OCI-LY3 (cell line): ENCODE data around the gene ATG10.

Source experiments
- H2AFZ ChIP-seq: fragments of 200-600, 300-600 bp; shearing (Covaris generic); 2 replicates; pipeline ENCODE4 v1.6.0; 2014; ENCODE audit warnings: antibody characterized with exemption, low read depth, low read length
- H3K27ac ChIP-seq: fragments of 200-600, 300-600 bp; sonication (generic); 2 replicates; pipeline ENCODE4 v1.5.1; 2014; ENCODE audit warnings: mild to moderate bottlenecking, low read length, moderate library complexity, mixed read lengths
- H3K27me3 ChIP-seq: fragments of 200-600, 300-600 bp; sonication (generic); 2 replicates; pipeline ENCODE4 v1.6.1; 2014; ENCODE audit warnings: low read depth, low read length, mixed read lengths
- H3K36me3 ChIP-seq: fragments of 200-600, 300-600 bp; sonication (generic); replicated peaks from 2 replicates; pipeline ENCODE3; 2014; ENCODE audit warnings: low read depth, low read length, mixed read lengths
- H3K4me1 ChIP-seq: fragments of 300-600, 200-600 bp; sonication (generic); 2 replicates; pipeline ENCODE4 v1.6.1; 2014; ENCODE audit warnings: low read length, mixed read lengths
- H3K4me2 ChIP-seq: fragments of 200-600, 300-600 bp; sonication (generic); 2 replicates; pipeline ENCODE4 v1.6.1; 2014; ENCODE audit warnings: low read length, mixed read lengths
- H3K4me3 ChIP-seq: fragments of 300-600, 200-600 bp; sonication (generic); 2 replicates; pipeline ENCODE4 v1.5.1; 2014; ENCODE audit warnings: antibody characterized with exemption, mild to moderate bottlenecking, low read length, moderate library complexity
- H3K79me2 ChIP-seq: fragments of 300-600, 200-600 bp; shearing (Covaris generic); 2 replicates; pipeline ENCODE4 v1.6.1; 2014; ENCODE audit warnings: mild to moderate bottlenecking, low read length, mixed read lengths
- H3K9ac ChIP-seq: fragments of 300-600, 200-600 bp; shearing (Covaris generic); 2 replicates; pipeline ENCODE4 v1.6.0; 2014; ENCODE audit warnings: mild to moderate bottlenecking, low read length, moderate library complexity
- H3K9me3 ChIP-seq: fragments of 200-600, 300-600 bp; shearing (Covaris generic); 2 replicates; pipeline ENCODE4 v1.6.1; 2014; ENCODE audit warnings: low read length, mixed read lengths; ENCODE audit not compliant: insufficient read depth
- H4K20me1 ChIP-seq: fragments of 200-600, 300-600 bp; sonication (generic); 2 replicates; pipeline ENCODE4 v1.6.1; 2016; ENCODE audit warnings: low read length, mixed read lengths; ENCODE audit not compliant: insufficient read depth
- EZH2phosphoT487 ChIP-seq: fragments of 200-600 bp; shearing (Covaris generic); IDR thresholded peaks from 2 replicates; pipeline ENCODE4 v1.6.1; 2018; ENCODE audit warnings: antibody characterized with exemption, mixed run types, low read depth
- TF ChIP-seq, protein P1 (sequence below): fragments of 200-600, 300-600 bp; sonication (generic); IDR thresholded peaks from 2 replicates; pipeline ENCODE4 v1.5.1; 2014; ENCODE audit warnings: antibody characterized with exemption, low read length, low read depth

ATG10 gene

DNA sequence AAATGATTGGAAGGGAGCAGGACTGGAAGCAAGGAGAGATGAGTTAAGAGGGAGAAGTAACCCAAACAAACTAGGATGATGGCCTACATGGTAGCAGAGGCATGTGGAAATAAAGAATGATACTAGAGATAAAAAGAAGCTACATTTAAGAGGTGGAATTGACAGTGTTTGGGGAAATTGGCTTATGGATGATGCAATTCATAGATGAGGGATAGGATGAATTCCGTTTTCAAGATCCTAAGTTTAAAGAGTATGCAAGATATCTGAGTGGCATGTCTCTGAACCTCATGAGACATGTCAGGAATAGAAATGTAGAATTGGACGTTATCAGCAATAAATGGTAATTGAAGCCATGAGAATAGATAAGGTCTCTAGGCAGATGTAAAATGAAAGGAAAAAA, 232.7 kb downstream of the ATG10 start:
- Histone ChIP-seq H3K9me3 (no peaks in the 10 kb centered on the region), H3K79me2 (no peaks in the 10 kb centered on the region), H3K4me2 (no peak overlapping the region), H3K4me3 (no peak overlapping the region), H3K9ac (no peak overlapping the region), H3K27me3 (no peaks in the 10 kb centered on the region), H2AFZ (no peak overlapping the region), H4K20me1 (no peaks in the 10 kb centered on the region), H3K4me1 (no peaks in the 10 kb centered on the region), H3K36me3 (no peaks in the 10 kb centered on the region), H3K27ac (no peak overlapping the region)
- TF ChIP-seq, protein P1, sequence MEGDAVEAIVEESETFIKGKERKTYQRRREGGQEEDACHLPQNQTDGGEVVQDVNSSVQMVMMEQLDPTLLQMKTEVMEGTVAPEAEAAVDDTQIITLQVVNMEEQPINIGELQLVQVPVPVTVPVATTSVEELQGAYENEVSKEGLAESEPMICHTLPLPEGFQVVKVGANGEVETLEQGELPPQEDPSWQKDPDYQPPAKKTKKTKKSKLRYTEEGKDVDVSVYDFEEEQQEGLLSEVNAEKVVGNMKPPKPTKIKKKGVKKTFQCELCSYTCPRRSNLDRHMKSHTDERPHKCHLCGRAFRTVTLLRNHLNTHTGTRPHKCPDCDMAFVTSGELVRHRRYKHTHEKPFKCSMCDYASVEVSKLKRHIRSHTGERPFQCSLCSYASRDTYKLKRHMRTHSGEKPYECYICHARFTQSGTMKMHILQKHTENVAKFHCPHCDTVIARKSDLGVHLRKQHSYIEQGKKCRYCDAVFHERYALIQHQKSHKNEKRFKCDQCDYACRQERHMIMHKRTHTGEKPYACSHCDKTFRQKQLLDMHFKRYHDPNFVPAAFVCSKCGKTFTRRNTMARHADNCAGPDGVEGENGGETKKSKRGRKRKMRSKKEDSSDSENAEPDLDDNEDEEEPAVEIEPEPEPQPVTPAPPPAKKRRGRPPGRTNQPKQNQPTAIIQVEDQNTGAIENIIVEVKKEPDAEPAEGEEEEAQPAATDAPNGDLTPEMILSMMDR = no peak
- no peak for TF ChIP-seq EZH2phosphoT487

- no peak overlapping the region for H3K4me2 ChIP-seq
- H3K4me1 ChIP-seq = no peaks in the 10 kb centered on the region
- no peaks in the 10 kb centered on the region for H3K36me3 ChIP-seq
- no peak overlapping the region for H3K27ac ChIP-seq
- no peak overlapping the region for H3K4me3 ChIP-seq
- H3K9ac ChIP-seq = no peak overlapping the region
- H3K9me3 ChIP-seq = no peaks in the 10 kb centered on the region
- no peak overlapping the region for H2AFZ ChIP-seq
- no peak for TF ChIP-seq EZH2phosphoT487
- TF ChIP-seq, protein P1 = no peak
- no peaks in the 10 kb centered on the region for H3K27me3 ChIP-seq
- no peaks in the 10 kb centered on the region for H3K79me2 ChIP-seq
- H4K20me1 ChIP-seq = no peaks in the 10 kb centered on the region
Measured at GRCh38 chr5:82205005-82205404, 233.2 kb downstream of the ATG10 start.

DNA sequence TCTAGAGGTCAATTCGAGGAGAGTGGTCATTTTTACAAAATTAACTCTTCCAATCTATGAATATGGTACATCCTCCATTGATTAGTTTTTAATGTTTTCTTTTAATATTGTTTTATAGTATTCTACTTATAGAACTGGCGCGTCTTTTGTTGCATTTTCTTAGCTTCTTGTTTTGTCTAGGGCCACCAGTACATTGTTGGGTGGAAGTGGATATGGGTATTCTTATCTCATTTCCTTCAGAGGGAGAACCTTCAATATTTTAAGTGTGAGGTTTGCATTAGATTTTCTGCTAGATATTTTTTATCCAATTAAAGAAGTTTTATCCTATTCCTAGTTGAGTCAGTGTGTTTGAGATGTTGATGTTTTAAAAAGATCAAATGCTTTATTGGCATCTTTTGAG, 236.5 kb downstream of the ATG10 start:
- Histone ChIP-seq H3K4me3 (no peak overlapping the region), H3K4me1 (no peaks in the 10 kb centered on the region), H2AFZ (no peak overlapping the region), H3K79me2 (no peaks in the 10 kb centered on the region), H3K27ac (no peak overlapping the region), H3K27me3 (no peaks in the 10 kb centered on the region), H3K9ac (no peak overlapping the region), H3K4me2 (no peak overlapping the region), H3K9me3 (no peaks in the 10 kb centered on the region), H4K20me1 (no peaks in the 10 kb centered on the region), H3K36me3 (no peaks in the 10 kb centered on the region)
- TF ChIP-seq, protein P1 = no peak
- no peak for TF ChIP-seq EZH2phosphoT487

DNA sequence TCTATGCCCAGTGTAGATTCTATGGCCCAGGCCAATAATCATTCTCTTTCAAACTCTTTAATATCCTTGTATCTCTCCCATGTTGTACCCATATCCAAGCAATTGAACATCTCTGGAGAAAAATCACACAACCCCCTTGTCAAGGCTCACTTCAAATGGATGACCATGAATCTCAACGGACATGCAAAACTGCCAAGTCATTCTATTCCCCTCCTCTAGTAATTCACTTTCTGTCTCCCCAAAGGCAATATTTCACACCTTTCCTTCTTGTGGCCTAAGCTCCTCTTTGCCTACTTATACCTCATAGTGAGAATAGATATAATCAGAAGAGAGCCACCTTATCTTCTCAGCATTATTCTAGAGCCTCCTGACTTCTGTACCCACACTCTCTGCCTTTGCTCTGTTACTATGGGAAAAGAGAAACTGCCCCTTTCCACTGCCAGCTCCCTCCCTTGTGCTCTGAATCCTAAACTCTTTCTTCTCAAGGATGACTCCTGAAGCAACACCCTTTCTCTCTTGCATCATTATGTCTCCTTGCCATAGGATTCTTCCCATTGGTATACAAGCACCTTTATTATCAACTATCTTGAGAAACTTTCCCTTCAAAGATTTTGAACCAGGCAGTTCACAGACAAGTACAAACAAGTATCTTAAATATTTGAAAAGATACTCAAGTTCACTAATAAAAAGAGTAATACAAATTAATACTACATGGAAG, 240.2 kb downstream of the ATG10 start:
- no peaks in the 10 kb centered on the region for H3K4me1 ChIP-seq

More for the DNA sequence above, 240.2 kb downstream of the ATG10 start:
- Histone ChIP-seq H3K36me3 (no peaks in the 10 kb centered on the region), H3K9ac (no peak overlapping the region), H3K27ac (no peak overlapping the region), H3K9me3 (no peaks in the 10 kb centered on the region), H3K27me3 (no peaks in the 10 kb centered on the region), H3K79me2 (no peaks in the 10 kb centered on the region), H3K4me2 (no peak overlapping the region), H2AFZ (no peak overlapping the region), H3K4me3 (no peak overlapping the region), H4K20me1 (no peaks in the 10 kb centered on the region)
- TF ChIP-seq, protein P1 = no peak
- no peak for TF ChIP-seq EZH2phosphoT487
